Peyer's patch (tissue), 4 donors: ENCODE data around the gene HPSE. TPM values are rescaled to one million over a fixed set of nuclear protein-coding genes. Genes with fewer than 3 reads are reported as not detected.

Source experiments
- DNase-seq, 3 donors: peaks; one replicate each; pipeline ENCODE4 v3.0.0-alpha.2; 2017 to 2019
- H3K27ac ChIP-seq, 4 donors: fragments of 200-600 bp; sonication (generic); one replicate each; pipeline ENCODE4 v1.5.1; 2016 to 2019
- H3K27me3 ChIP-seq, 2 donors: fragments of 200-600 bp; sonication (generic); one replicate each; pipeline ENCODE4 v1.5.1; 2019
- H3K36me3 ChIP-seq, 3 donors: fragments of 200-600 bp; sonication (generic); one replicate each; pipeline ENCODE4 v1.5.1; 2016 to 2019
- H3K4me1 ChIP-seq, 4 donors: fragments of 200-600 bp; sonication (generic); one replicate each; pipeline ENCODE4 v1.5.1; 2016 to 2019
- H3K4me3 ChIP-seq, 4 donors: fragments of 200-600 bp; sonication (generic); 1 replicate in 3 of 4; 2 replicates in 1 of 4; pipeline ENCODE4 v1.5.1; 2016 to 2019; ENCODE audit warnings: mild to moderate bottlenecking in 1 of 4
- H3K9me3 ChIP-seq, 4 donors: fragments of 200-600 bp; sonication (generic); one replicate each; pipeline ENCODE4 v1.5.1; 2016 to 2019; ENCODE audit warnings: mild to moderate bottlenecking in 1 of 4
- POLR2A ChIP-seq, 2 donors: fragments of 450-650 bp; IDR thresholded peaks; one replicate each; pipeline ENCODE4 v1.5.1; 2017; ENCODE audit warnings: antibody characterized with exemption in 2 of 2, mild to moderate bottlenecking in 2 of 2, moderate library complexity in 2 of 2
- total RNA-seq, 4 donors: library from RNA; depleted of rRNA; stranded (reverse); fragments of >200 nt; gene quantifications; one replicate each; pipeline ENCODE4 v1.1.0, GENCODE V29; 2016
- TF ChIP-seq, protein P1 (sequence below), 6 experiments: fragments of 450-650 bp in 4 of 6; fragments of 200-600 bp in 2 of 6; sonication (generic) in 1 of 6; IDR thresholded peaks; one replicate each; pipeline ENCODE4 v1.5.1; 2017 to 2019; ENCODE audit warnings: antibody characterized with exemption in 6 of 6, mild to moderate bottlenecking in 3 of 6, moderate library complexity in 1 of 6

Gene HPSE
- total RNA-seq, 4 donors from 2014 or later: 0.83 to 3.9 (median 2.3) TPM

DNA sequence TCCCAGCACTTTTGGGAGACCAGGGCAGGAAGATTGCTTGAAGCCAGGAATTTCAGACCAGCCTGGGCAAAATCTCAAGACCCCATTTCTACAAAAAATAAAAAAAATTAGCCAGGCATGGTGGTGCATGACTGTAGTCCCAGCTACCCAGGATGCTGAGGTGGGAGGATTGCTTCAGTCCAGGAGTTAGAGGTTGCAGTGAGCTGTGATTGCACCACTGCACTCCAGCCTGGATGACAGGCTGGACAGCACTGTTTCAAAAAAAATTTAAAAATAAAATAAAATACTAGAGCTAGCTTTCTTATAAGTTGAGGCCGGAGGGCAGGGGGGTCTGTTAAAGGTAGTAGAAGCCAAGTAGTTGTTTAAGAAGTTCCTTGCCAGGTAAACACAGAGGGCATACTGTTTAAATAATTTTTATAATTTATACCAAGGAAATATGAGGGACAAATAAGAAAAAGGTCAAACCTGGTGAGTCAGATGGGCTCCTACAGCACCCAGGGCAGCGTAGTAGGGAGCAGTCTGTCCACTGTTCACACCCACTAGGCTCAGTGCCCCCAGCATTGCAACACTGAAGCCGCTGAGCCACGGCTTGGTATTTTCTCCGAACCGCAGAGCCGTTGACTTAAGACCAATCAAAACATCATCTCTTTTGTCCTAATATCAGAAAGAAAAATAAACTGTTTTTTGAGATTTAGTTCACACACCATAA, 67.4 kb downstream of the HPSE start:
- Histone ChIP-seq H3K36me3 (peaks cover 0 to 21% (median 0%) of the 10 kb centered on the region in 3 donors), H3K4me1 (peaks cover 0 to 8% (median 0%) of the 10 kb centered on the region in 4 donors), H3K9me3 (no peaks in the 10 kb centered on the region), H3K27me3 (no peaks in the 10 kb centered on the region), H3K4me3 (no peak overlapping the region), H3K27ac (no peak overlapping the region)
- no peak for DNase-seq
- TF ChIP-seq, protein P1, sequence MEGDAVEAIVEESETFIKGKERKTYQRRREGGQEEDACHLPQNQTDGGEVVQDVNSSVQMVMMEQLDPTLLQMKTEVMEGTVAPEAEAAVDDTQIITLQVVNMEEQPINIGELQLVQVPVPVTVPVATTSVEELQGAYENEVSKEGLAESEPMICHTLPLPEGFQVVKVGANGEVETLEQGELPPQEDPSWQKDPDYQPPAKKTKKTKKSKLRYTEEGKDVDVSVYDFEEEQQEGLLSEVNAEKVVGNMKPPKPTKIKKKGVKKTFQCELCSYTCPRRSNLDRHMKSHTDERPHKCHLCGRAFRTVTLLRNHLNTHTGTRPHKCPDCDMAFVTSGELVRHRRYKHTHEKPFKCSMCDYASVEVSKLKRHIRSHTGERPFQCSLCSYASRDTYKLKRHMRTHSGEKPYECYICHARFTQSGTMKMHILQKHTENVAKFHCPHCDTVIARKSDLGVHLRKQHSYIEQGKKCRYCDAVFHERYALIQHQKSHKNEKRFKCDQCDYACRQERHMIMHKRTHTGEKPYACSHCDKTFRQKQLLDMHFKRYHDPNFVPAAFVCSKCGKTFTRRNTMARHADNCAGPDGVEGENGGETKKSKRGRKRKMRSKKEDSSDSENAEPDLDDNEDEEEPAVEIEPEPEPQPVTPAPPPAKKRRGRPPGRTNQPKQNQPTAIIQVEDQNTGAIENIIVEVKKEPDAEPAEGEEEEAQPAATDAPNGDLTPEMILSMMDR (IDR thresholded peaks at IDR 0.05): no peak

DNA sequence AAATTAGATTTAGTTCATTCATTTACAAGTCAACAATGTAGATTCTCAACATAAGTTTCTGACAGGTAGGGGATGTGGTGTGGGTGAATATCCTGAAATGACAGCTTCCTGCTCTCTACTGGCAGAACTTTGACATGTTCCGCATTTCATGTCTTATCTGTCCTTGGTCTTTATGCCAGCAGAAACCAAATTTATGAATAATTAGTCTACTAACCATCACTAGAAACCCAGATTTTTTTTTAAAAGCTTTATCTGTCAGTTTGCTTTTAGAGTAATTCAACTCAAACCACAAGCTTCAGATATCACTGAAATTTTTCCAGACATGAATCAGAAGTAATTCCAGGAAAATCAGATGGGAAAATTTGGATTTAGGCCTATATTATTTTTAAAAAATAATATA, 68.0 kb downstream of the HPSE start:
- no peaks in the 10 kb centered on the region for H3K27me3 ChIP-seq
- H3K27ac ChIP-seq: no peak overlapping the region
- DNase-seq: no peak
- H3K36me3 ChIP-seq: peaks cover 0 to 19% (median 0%) of the 10 kb centered on the region in 3 donors
- peaks cover 0 to 10% (median 0%) of the 10 kb centered on the region in 4 donors for H3K4me1 ChIP-seq
- H3K9me3 ChIP-seq: no peaks in the 10 kb centered on the region
- no peak overlapping the region for H3K4me3 ChIP-seq
- TF ChIP-seq POLR2A (IDR thresholded peaks at IDR 0.05): no peak
- TF ChIP-seq, protein P1 (IDR thresholded peaks at IDR 0.05): no peak

DNA sequence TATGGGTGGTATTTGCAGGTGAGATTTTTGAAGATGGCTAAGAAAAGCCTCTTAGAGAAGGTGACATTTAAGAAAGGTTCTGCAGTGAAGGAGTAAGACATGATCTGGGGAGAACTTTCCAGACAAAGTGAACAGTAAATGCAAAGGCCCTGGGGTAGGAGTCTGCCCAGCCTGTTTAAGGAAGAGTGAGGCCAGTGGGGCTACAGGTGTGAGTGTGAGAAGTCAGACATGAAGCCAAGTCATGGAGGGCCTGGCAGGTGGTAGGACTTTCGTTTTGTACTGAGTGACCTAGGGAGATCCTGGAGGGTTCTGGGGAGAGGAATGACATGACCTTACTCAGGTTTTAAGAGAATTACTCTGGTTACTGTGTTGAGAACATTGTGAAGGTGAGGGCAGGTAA, 71.5 kb downstream of the HPSE start:
- DNase-seq: no peak
- Histone ChIP-seq H3K9me3 (no peaks in the 10 kb centered on the region), H3K27me3 (no peaks in the 10 kb centered on the region), H3K4me3 (no peak overlapping the region), H3K4me1 (peaks cover 0 to 18% (median 0%) of the 10 kb centered on the region in 4 donors), H3K36me3 (no peaks in the 10 kb centered on the region), H3K27ac (peak overlapping the region in 1 of 4 donors; percentile 18)
- TF ChIP-seq, protein P1 (IDR thresholded peaks at IDR 0.05): no peak
- no peak for TF ChIP-seq POLR2A (IDR thresholded peaks at IDR 0.05)

DNA sequence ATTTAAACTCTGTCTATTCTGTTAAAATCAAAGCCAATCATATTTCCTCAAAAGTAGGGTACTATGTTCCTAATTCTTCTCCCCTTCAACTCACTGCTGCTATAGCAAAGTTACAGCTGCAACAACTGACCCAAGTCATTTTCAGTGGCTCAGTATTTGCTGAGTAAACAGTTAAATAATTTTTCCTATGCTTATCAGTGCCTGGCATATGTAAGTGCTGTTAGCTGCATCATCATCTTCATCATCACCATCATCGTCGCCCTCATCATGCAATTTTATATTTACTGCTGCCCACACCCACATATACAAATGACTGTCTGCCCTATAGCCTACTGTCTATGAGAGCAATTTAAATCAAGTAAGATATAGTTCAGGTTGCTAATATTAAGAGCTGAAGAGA, 72.0 kb downstream of the HPSE start:
- Histone ChIP-seq H3K4me3 (no peak overlapping the region), H3K27me3 (no peaks in the 10 kb centered on the region), H3K9me3 (no peaks in the 10 kb centered on the region), H3K27ac (peak overlapping the region in 1 of 4 donors; percentile 18), H3K4me1 (peaks cover 0 to 18% (median 0%) of the 10 kb centered on the region in 4 donors), H3K36me3 (no peaks in the 10 kb centered on the region)
- TF ChIP-seq, protein P1 (IDR thresholded peaks at IDR 0.05): no peak
- no peak for TF ChIP-seq POLR2A (IDR thresholded peaks at IDR 0.05)
- DNase-seq: no peak

DNA sequence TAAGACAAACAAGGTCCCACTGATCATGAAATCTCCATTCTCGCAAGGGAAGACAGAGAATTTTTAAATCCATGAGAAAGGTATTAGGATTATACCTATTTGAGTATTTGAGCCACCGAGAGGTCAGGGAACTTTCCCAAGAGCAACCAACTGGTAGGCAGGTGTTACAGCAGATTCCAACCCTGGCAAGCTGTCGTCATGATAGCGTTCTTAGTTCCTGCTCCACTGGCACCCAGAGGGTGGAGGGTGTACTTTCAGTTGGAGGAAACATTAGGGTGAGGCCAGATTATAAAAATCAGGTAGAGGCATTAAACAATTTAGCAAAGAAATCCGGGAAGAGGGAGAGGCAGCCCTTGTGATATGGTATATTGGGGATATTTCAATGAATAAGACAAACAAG, 73.3 kb downstream of the HPSE start:
- no peak for TF ChIP-seq POLR2A (IDR thresholded peaks at IDR 0.05)
- TF ChIP-seq, protein P1 (IDR thresholded peaks at IDR 0.05): peak in 2 of 6 experiments; percentile 24 to 40
- DNase-seq: peak in 1 of 3 donors; percentile 59
- no peaks in the 10 kb centered on the region for H3K36me3 ChIP-seq
- peaks cover 0 to 29% (median under 1%) of the 10 kb centered on the region in 4 donors for H3K4me1 ChIP-seq
- H3K4me3 ChIP-seq: no peak overlapping the region
- H3K9me3 ChIP-seq: no peaks in the 10 kb centered on the region
- peak overlapping the region in 3 of 4 donors; percentile 19 to 70 (median 37) for H3K27ac ChIP-seq
- no peaks in the 10 kb centered on the region for H3K27me3 ChIP-seq
